ENCODE data around the gene POLR1C. TPM values are rescaled to one million over a fixed set of nuclear protein-coding genes. Genes with fewer than 3 reads are reported as not detected.
"Not testable (repeated sequence)": the region's sequence is repeated elsewhere in the genome, so short reads cannot be mapped to it uniquely, and the experiment has no call there.

The POLR1C gene
- total RNA-seq, 1 donor from 2014 or later: 45.4 TPM

- no peaks in the 10 kb centered on the region for H3K27me3 Mint-ChIP-seq
- no peak overlapping the region for H3K27ac Mint-ChIP-seq
- DNase-seq (ENCODE audit: low spot score, unreplicated experiment): no peak
- no peaks in the 10 kb centered on the region for H3K9me3 Mint-ChIP-seq (ENCODE audit: low read depth)
- H3K4me1 Mint-ChIP-seq (ENCODE audit: low read depth): no peaks in the 10 kb centered on the region
- no peak overlapping the region for H3K4me3 Mint-ChIP-seq (ENCODE audit: low read depth)
- peaks cover 16% of the 10 kb centered on the region for H3K36me3 Mint-ChIP-seq (ENCODE audit: insufficient read depth)
- TF ChIP-seq, protein P1, sequence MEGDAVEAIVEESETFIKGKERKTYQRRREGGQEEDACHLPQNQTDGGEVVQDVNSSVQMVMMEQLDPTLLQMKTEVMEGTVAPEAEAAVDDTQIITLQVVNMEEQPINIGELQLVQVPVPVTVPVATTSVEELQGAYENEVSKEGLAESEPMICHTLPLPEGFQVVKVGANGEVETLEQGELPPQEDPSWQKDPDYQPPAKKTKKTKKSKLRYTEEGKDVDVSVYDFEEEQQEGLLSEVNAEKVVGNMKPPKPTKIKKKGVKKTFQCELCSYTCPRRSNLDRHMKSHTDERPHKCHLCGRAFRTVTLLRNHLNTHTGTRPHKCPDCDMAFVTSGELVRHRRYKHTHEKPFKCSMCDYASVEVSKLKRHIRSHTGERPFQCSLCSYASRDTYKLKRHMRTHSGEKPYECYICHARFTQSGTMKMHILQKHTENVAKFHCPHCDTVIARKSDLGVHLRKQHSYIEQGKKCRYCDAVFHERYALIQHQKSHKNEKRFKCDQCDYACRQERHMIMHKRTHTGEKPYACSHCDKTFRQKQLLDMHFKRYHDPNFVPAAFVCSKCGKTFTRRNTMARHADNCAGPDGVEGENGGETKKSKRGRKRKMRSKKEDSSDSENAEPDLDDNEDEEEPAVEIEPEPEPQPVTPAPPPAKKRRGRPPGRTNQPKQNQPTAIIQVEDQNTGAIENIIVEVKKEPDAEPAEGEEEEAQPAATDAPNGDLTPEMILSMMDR (IDR thresholded peaks at IDR 0.05; ENCODE audit: unreplicated experiment): no peak
Observed at GRCh38 chr6:43521836-43522235, 4.9 kb downstream of the POLR1C start.

DNA sequence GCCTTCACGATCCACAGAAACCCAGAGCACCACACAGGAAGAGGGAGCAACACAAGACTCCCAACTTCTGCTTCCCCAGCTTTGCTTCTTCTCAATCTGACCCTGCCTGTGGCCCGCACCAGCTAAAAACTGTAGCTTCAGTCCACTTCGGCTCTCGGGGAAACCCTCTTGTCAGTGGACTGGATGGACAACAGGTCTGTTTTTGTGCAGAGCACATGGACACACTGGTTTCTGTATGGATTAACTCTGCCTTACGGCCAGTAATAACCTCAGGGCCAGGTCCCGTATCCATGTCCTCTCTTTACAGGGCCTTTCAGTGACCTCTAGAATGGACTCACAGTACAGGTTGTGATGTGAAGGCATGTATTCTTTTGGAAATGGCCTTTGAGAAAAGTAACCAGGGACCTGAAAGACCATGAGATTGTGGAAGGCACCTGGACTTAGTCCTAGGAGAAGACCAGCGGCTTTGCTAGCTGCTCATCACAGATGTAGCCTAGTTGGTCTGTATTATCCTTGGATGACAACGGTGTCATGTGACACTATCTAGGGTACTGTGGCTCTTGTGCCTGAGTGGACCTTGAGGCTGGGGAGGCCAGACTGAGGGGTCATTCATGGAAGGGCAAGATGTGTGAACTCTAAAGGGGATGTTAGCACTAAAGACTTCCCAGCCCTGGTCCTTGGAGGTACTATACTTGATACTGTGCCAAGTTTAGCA is 5.8 kb downstream of the POLR1C start:
- Mint-ChIP-seq H3K9me3 (ENCODE audit: low read depth) (no peaks in the 10 kb centered on the region), H3K4me3 (ENCODE audit: low read depth) (no peak overlapping the region), H3K27me3 (no peaks in the 10 kb centered on the region), H3K36me3 (ENCODE audit: insufficient read depth) (peaks cover 19% of the 10 kb centered on the region), H3K4me1 (ENCODE audit: low read depth) (no peaks in the 10 kb centered on the region), H3K27ac (peak overlapping the region; percentile 9)
- no peak for DNase-seq (ENCODE audit: low spot score, unreplicated experiment)
- TF ChIP-seq, protein P1 (IDR thresholded peaks at IDR 0.05; ENCODE audit: unreplicated experiment): no peak

- Mint-ChIP-seq H3K36me3 (ENCODE audit: insufficient read depth) (peaks cover 19% of the 10 kb centered on the region), H3K4me3 (ENCODE audit: low read depth) (no peak overlapping the region)
- DNase-seq (ENCODE audit: low spot score, unreplicated experiment): no peak
Observed at GRCh38 chr6:43523284-43523683, 6.4 kb downstream of the POLR1C start.

DNA sequence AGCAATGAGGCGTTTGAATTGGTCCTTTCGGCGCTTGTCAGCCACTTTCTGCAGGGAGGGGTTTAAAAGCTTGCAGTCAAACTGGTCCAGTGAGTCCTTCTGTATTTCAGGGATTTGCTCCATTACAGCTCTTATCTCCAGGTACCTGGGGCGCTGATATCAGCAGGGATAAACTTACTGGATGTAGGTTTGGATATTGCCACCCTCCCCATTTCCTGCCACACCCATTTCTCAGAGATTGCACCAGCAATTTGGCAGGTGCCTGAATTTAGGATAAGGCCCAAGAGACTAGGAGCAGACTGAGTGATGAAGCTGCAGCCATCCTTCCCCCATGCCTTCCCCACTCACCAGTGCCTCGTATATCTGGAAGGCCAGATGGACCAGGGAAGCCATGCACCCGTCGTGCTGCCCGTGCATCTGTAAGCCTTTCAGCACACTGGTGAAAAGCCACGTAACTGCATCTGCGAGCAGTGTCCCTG is 7.6 kb downstream of the POLR1C start:
- Mint-ChIP-seq H3K9me3 (ENCODE audit: low read depth) (no peaks in the 10 kb centered on the region), H3K27ac (no peak overlapping the region), H3K4me3 (ENCODE audit: low read depth) (no peak overlapping the region), H3K36me3 (ENCODE audit: insufficient read depth) (peaks cover 18% of the 10 kb centered on the region), H3K4me1 (ENCODE audit: low read depth) (no peaks in the 10 kb centered on the region), H3K27me3 (no peaks in the 10 kb centered on the region)
- DNase-seq (ENCODE audit: low spot score, unreplicated experiment): no peak
- TF ChIP-seq, protein P1 (IDR thresholded peaks at IDR 0.05; ENCODE audit: unreplicated experiment): no peak

More at GRCh38 chr6:43523284-43523683, 6.4 kb downstream of the POLR1C start:
- no peaks in the 10 kb centered on the region for H3K27me3 Mint-ChIP-seq
- no peaks in the 10 kb centered on the region for H3K9me3 Mint-ChIP-seq (ENCODE audit: low read depth)
- TF ChIP-seq, protein P1 (IDR thresholded peaks at IDR 0.05; ENCODE audit: unreplicated experiment): no peak
- H3K27ac Mint-ChIP-seq: no peak overlapping the region
- H3K4me1 Mint-ChIP-seq (ENCODE audit: low read depth): no peaks in the 10 kb centered on the region

DNA sequence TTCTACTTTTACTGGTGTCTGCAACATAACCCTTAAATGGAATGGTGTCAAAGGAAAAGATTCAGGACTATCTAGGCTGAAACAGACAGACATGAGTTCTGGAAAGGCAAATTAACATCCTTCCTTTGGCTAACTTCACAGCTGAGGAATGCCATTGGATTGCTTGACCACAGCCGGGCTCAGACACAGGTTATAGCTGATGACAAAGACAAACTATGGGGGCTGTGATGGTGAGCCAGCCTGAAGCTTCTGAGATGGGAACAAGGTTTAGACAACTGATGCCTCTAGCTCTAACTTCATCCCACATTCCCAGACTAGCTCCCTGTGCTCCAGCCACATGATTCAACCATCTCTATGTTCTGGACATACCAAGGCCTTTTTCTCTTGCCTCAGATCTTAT is 15.3 kb downstream of the POLR1C start:
- DNase-seq (ENCODE audit: low spot score, unreplicated experiment): no peak
- Mint-ChIP-seq H3K4me3 (ENCODE audit: low read depth) (no peak overlapping the region), H3K36me3 (ENCODE audit: insufficient read depth) (peaks cover 8% of the 10 kb centered on the region), H3K27ac (no peak overlapping the region), H3K9me3 (ENCODE audit: low read depth) (no peaks in the 10 kb centered on the region), H3K4me1 (ENCODE audit: low read depth) (no peaks in the 10 kb centered on the region), H3K27me3 (no peaks in the 10 kb centered on the region)
- TF ChIP-seq, protein P1 (IDR thresholded peaks at IDR 0.05; ENCODE audit: unreplicated experiment): no peak

DNA sequence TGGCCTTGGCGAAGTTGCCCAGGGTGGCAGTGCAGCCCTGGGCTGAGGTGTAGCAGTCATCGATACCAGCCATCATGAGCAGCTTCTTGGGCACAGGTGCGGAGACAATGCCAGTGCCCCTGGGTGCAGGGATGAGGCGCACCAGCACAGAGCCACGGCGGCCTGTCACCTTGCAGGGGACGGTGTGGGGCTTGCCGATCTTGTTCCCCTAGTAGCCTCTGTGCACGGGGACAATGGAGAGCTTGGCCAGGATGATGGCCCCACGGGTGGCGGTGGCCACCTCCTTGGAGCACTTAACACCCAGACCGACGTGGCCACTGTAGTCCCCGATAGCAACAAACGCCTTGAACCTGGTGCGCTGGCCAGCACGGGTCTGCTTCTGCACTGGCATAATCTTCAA is 22.1 kb downstream of the POLR1C start:
- DNase-seq (ENCODE audit: low spot score, unreplicated experiment); H3K27ac Mint-ChIP-seq; H3K9me3 Mint-ChIP-seq (ENCODE audit: low read depth); H3K4me1 Mint-ChIP-seq (ENCODE audit: low read depth); H3K27me3 Mint-ChIP-seq; H3K4me3 Mint-ChIP-seq (ENCODE audit: low read depth): not testable (repeated sequence)
- H3K36me3 Mint-ChIP-seq (ENCODE audit: insufficient read depth): peaks cover 16% of the 10 kb centered on the region

GRCh38 chr6:43539409-43539808 is 22.5 kb downstream of the POLR1C start:
- not testable (repeated sequence) for H3K27ac Mint-ChIP-seq; H3K4me3 Mint-ChIP-seq (ENCODE audit: low read depth); H3K9me3 Mint-ChIP-seq (ENCODE audit: low read depth); DNase-seq (ENCODE audit: low spot score, unreplicated experiment); H3K4me1 Mint-ChIP-seq (ENCODE audit: low read depth); H3K27me3 Mint-ChIP-seq
- peaks cover 18% of the 10 kb centered on the region for H3K36me3 Mint-ChIP-seq (ENCODE audit: insufficient read depth)

Measured in progenitor cell of endocrine pancreas (in vitro differentiated cells).